ENCODE measurements around the gene PDZD2.

Gene PDZD2

GRCh38 chr5:31620026-31620425 is 18.9 kb upstream of the PDZD2 start:
- no peak for DNase-seq (ENCODE audit: low read depth)
- H3K4me3 ChIP-seq (ENCODE audit: control insufficient read depth, low read depth, low read length), result no peak overlapping the region
- no peak for TF ChIP-seq CTCF (IDR thresholded peaks at IDR 0.05; ENCODE audit: control insufficient read depth, insufficient read depth, low read depth, low read length, missing control alignments)

GRCh38 chr5:31623249-31623648 is 15.7 kb upstream of the PDZD2 start:
- no peak overlapping the region for H3K4me3 ChIP-seq (ENCODE audit: control insufficient read depth, low read depth, low read length)
- TF ChIP-seq CTCF (IDR thresholded peaks at IDR 0.05; ENCODE audit: control insufficient read depth, insufficient read depth, low read depth, low read length, missing control alignments), result no peak

GRCh38 chr5:31625394-31625793 is 13.5 kb upstream of the PDZD2 start:
- DNase-seq (ENCODE audit: low read depth), result no peak
- no peak for TF ChIP-seq CTCF (IDR thresholded peaks at IDR 0.05; ENCODE audit: control insufficient read depth, insufficient read depth, low read depth, low read length, missing control alignments)

More at GRCh38 chr5:31623249-31623648, 15.7 kb upstream of the PDZD2 start:
- DNase-seq (ENCODE audit: low read depth), result no peak

GRCh38 chr5:31626156-31626555 is 12.8 kb upstream of the PDZD2 start:
- TF ChIP-seq CTCF (IDR thresholded peaks at IDR 0.05; ENCODE audit: control insufficient read depth, insufficient read depth, low read depth, low read length, missing control alignments), result no peak
- no peak overlapping the region for H3K4me3 ChIP-seq (ENCODE audit: control insufficient read depth, low read depth, low read length)
- no peak for DNase-seq (ENCODE audit: low read depth)

More at GRCh38 chr5:31625394-31625793, 13.5 kb upstream of the PDZD2 start:
- H3K4me3 ChIP-seq (ENCODE audit: control insufficient read depth, low read depth, low read length), result no peak overlapping the region

- H3K4me3 ChIP-seq (ENCODE audit: control insufficient read depth, low read depth, low read length), result no peak overlapping the region
- TF ChIP-seq CTCF (IDR thresholded peaks at IDR 0.05; ENCODE audit: control insufficient read depth, insufficient read depth, low read depth, low read length, missing control alignments), result no peak
- no peak for DNase-seq (ENCODE audit: low read depth)
Measured at GRCh38 chr5:31626604-31627234, 12.2 kb upstream of the PDZD2 start.

- H3K4me3 ChIP-seq (ENCODE audit: control insufficient read depth, low read depth, low read length), result no peak overlapping the region
- TF ChIP-seq CTCF (IDR thresholded peaks at IDR 0.05; ENCODE audit: control insufficient read depth, insufficient read depth, low read depth, low read length, missing control alignments), result no peak
- DNase-seq (ENCODE audit: low read depth), result no peak
Measured at GRCh38 chr5:31630931-31631330, 8.0 kb upstream of the PDZD2 start.
